KMS-11 (cell line): Measurements from ENCODE around the gene FYN.
"Not testable (repeated sequence)": the region's sequence is repeated elsewhere in the genome, so short reads cannot be mapped to it uniquely, and the experiment has no call there.

ENCODE experiments used
- H2AFZ ChIP-seq: fragments of 200-600 bp; sonication (generic); 2 replicates; pipeline ENCODE4 v1.6.1; 2016; ENCODE audit warnings: antibody characterized with exemption, mixed run types, low read depth
- H3K27ac ChIP-seq: fragments of 200-600 bp; sonication (generic); 2 replicates; pipeline ENCODE4 v1.6.1; 2016; ENCODE audit warnings: mild to moderate bottlenecking, mixed run types
- H3K27me3 ChIP-seq: fragments of 200-600 bp; sonication (generic); 2 replicates; pipeline ENCODE4 v1.6.1; 2017; ENCODE audit warnings: mild to moderate bottlenecking, low read depth, mixed run types, moderate library complexity; ENCODE audit not compliant: insufficient read depth
- H3K36me3 ChIP-seq: fragments of 200-600 bp; sonication (generic); 2 replicates; pipeline ENCODE4 v1.6.1; 2017; ENCODE audit warnings: mild to moderate bottlenecking, mixed run types; ENCODE audit not compliant: insufficient read depth
- H3K4me1 ChIP-seq: fragments of 200-600 bp; sonication (generic); 2 replicates; pipeline ENCODE4 v1.6.1; 2016; ENCODE audit warnings: mild to moderate bottlenecking, low read depth, mixed run types; ENCODE audit not compliant: poor library complexity, severe bottlenecking
- H3K4me2 ChIP-seq: fragments of 200-600 bp; sonication (generic); 2 replicates; pipeline ENCODE4 v1.7.0; 2016; ENCODE audit warnings: mild to moderate bottlenecking, mixed run types
- H3K4me3 ChIP-seq: fragments of 200-600 bp; sonication (generic); IDR thresholded peaks from 2 replicates; pipeline ENCODE4 v1.6.1; 2017; ENCODE audit warnings: low read depth, low read length, mixed read lengths; ENCODE audit not compliant: insufficient read depth
- H3K79me2 ChIP-seq: fragments of 200-600 bp; sonication (generic); 2 replicates; pipeline ENCODE4 v1.6.1; 2016; ENCODE audit warnings: low read depth, mixed run types; ENCODE audit not compliant: insufficient read depth
- H3K9ac ChIP-seq: fragments of 200-600 bp; sonication (generic); 2 replicates; pipeline ENCODE4 v1.6.1; 2016; ENCODE audit warnings: mild to moderate bottlenecking, mixed run types
- H4K20me1 ChIP-seq: fragments of 200-600 bp; sonication (generic); 2 replicates; pipeline ENCODE4 v1.6.1; 2016; ENCODE audit warnings: mild to moderate bottlenecking, mixed run types; ENCODE audit not compliant: insufficient read depth
- TF ChIP-seq, protein P1 (sequence below): fragments of 200-600 bp; sonication (generic); conservative IDR thresholded peaks from 2 replicates; pipeline ENCODE4 v1.6.1; 2017; ENCODE audit warnings: low read depth, mild to moderate bottlenecking, antibody characterized with exemption, low read length, moderate library complexity, mixed read lengths

FYN gene

DNA sequence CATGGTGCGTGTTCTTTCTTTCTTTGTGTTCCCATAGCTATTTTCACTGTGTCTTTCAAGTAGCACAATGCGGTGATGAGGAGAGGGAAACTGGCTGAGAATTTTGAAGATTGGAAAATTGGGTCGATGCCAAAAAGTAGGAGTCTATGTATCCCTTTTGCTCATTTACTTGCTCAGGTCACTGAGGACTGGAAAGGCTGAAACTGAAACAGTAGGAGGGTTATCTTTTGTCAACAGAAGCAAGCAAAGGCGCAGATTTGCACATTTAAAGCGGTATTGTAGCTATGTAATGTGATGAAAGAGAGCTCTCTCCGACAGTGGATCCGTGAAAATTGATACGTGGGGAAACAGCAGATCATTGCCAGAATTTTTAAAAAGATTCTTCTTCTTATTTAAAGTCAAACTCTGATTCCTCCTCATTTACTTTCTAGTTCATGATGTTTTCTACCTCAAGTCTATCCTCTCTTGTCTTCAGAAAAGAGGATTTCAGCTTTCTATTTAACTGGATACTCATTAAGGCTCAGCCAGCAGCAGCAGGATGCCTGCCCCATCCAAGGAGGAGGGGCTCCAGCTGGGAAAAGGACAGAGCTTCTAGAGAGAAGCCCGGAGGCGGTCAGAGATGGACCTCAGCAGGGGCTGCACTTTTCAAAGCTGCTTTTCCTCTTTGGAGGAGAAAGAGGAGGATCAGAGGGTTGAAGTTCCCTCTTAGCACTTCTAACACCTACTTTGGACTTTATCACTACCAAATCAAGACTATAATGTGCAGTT is 15.9 kb upstream of the FYN start:
- H3K4me1 ChIP-seq = no peaks in the 10 kb centered on the region
- H3K4me2 ChIP-seq = no peak overlapping the region
- H3K27me3 ChIP-seq = no peaks in the 10 kb centered on the region
- H4K20me1 ChIP-seq = no peaks in the 10 kb centered on the region
- no peak overlapping the region for H2AFZ ChIP-seq
- TF ChIP-seq, protein P1, sequence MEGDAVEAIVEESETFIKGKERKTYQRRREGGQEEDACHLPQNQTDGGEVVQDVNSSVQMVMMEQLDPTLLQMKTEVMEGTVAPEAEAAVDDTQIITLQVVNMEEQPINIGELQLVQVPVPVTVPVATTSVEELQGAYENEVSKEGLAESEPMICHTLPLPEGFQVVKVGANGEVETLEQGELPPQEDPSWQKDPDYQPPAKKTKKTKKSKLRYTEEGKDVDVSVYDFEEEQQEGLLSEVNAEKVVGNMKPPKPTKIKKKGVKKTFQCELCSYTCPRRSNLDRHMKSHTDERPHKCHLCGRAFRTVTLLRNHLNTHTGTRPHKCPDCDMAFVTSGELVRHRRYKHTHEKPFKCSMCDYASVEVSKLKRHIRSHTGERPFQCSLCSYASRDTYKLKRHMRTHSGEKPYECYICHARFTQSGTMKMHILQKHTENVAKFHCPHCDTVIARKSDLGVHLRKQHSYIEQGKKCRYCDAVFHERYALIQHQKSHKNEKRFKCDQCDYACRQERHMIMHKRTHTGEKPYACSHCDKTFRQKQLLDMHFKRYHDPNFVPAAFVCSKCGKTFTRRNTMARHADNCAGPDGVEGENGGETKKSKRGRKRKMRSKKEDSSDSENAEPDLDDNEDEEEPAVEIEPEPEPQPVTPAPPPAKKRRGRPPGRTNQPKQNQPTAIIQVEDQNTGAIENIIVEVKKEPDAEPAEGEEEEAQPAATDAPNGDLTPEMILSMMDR = no peak
- H3K4me3 ChIP-seq = no peak overlapping the region
- H3K36me3 ChIP-seq = no peaks in the 10 kb centered on the region
- no peaks in the 10 kb centered on the region for H3K79me2 ChIP-seq
- H3K27ac ChIP-seq = no peak overlapping the region
- no peak overlapping the region for H3K9ac ChIP-seq

DNA sequence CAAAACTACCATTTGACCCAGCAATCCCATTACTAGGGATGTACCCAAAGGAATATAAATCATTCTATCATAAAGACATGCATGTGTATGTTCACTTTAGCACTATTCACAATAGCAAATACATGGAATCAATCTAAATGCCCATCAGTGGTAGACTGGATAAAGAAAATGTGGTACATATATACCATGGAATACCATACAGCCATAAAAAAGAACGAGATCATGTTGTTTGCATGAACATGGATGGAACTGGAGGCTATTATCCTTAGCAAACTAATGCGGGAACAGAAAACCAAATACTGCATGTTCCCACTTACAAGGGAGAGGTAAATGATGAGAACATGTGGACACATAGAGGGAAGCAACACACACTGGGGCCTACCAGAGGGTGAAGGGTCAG is 13.5 kb upstream of the FYN start:
- H2AFZ ChIP-seq, H3K27me3 ChIP-seq, H3K9ac ChIP-seq, H3K4me3 ChIP-seq, H3K79me2 ChIP-seq, H3K27ac ChIP-seq, H3K4me1 ChIP-seq, H4K20me1 ChIP-seq, H3K4me2 ChIP-seq, H3K36me3 ChIP-seq: not testable (repeated sequence)

GRCh38 chr6:111885373-111886027 is 12.2 kb upstream of the FYN start:
- Histone ChIP-seq H3K27ac (no peak overlapping the region), H2AFZ (no peak overlapping the region), H3K4me2 (no peak overlapping the region), H3K9ac (no peak overlapping the region), H4K20me1 (no peaks in the 10 kb centered on the region), H3K4me1 (no peaks in the 10 kb centered on the region), H3K27me3 (no peaks in the 10 kb centered on the region), H3K36me3 (no peaks in the 10 kb centered on the region), H3K4me3 (no peak overlapping the region), H3K79me2 (no peaks in the 10 kb centered on the region)
- TF ChIP-seq, protein P1 = no peak

GRCh38 chr6:111884068-111884467 is 10.8 kb upstream of the FYN start:
- TF ChIP-seq, protein P1 = no peak
- no peak overlapping the region for H3K4me2 ChIP-seq

More at GRCh38 chr6:111884068-111884467, 10.8 kb upstream of the FYN start:
- Histone ChIP-seq H3K4me3 (no peak overlapping the region), H2AFZ (no peak overlapping the region), H3K36me3 (no peaks in the 10 kb centered on the region), H4K20me1 (no peaks in the 10 kb centered on the region), H3K27me3 (no peaks in the 10 kb centered on the region), H3K27ac (no peak overlapping the region), H3K79me2 (no peaks in the 10 kb centered on the region), H3K4me1 (no peaks in the 10 kb centered on the region), H3K9ac (no peak overlapping the region)
